HL-60/S4 (cell line): ENCODE results near the gene TAB2.
"Not testable (repeated sequence)": the region's sequence is repeated elsewhere in the genome, so short reads cannot be mapped to it uniquely, and the experiment has no call there.

Experiments used
- in situ Hi-C: fragments of 300-500 bp; cut with MboI; formaldehyde crosslinking; loops from 2 replicates; pipeline ENCODE4 v1.14.3; 2022; ENCODE audit warnings: low sequenced_read_pairs

The TAB2 gene

DNA sequence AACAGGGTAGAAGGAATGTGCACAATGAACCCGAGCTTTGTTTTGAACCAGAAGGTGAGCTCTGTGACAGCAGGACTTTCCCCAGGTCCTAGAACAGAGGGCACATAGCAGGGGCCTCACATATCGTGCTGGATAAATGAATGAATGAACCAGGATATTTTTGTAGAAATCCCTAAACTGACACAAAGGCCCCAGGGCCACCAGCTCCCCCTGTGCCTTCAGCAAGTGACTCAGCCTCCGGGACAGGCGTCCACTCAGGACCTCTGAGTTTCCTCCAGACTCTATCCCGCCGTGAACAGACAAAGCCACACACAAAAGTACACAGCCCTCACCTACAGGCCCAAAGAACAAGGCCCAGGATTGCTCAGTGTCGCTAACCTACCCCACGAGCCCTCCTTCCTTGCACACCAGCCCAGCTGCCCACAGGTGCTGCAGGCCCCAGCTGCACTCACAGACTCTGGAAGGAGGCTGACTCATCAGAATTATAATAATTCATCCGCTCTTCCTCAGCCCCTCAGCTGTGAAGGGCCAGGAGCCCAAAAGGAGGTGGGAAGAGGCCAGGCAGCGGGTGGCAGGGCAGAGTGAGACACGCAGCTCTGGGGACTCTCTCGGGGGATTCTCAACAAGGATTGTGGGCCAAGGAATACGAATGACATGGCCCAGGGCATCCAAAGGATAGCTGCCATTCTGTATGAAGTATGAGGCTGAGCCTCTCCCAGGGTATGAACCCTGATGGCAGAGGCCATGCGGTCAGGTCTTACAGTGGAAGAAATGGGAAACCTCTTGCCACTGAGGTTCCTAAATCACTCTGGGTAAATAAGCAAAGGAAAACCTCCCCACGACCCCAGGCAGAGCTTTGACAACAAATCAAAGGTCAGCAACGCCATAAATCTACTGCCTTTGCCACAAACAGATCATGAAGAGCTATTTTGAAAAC lies 123.5 kb downstream of the TAB2 start:
- in situ Hi-C loops, result no loop called here

DNA sequence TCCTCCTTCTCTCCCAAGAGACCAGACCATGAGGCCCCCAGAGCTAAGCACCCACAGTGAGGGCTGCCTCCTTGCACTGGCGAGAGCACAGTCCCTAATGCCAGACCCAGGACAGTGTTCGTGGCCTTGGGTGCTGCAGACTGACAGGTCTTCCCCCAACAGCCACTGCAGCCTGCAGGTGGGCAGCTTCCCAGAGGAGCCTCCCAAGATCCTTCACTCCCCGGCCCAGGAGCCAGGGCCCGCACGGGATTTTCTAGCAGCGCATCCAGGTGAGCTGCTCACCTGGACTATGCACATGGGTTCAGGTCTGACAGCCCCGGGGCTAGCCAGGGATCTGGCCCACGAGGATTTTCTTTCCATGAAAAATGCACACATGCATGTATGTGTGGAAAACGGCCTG lies 124.2 kb downstream of the TAB2 start:
- in situ Hi-C loops, result no loop called here

DNA sequence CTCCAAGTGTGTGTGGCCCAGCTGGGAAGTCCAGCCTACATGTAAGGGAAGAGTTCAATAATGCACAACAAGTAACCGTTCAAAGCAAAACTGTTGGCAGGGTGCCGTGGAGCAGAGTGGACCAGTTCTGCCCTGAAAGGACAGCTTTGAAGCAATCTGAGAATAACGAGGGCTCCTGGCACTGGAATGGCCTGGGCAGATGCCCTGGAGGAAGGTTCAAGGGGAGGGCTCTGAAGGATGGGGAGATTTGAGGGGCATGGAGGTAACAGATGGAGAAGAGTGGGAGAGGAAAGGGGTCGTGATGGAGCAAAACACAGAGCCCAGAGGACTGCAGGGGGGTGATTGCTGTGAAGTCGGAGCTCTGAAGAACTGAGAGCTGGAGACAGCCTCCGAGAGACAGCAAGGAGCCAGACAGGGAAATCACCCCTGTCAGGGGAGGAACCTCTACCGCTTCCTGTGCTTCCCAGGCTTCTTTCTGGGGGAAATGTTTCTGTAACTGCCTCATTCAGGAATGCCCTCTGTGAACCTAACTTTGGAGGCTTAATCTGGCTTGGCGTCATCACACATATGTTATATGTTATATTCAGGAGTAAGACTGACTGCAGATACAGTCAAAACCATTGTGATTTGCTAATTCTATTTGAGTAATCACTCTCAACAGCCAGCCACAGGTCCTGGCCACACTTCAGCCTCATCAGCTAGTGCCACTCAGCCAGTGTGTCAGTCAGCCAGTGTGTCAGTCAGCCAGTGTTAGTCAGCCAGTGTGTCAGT lies 126.1 kb downstream of the TAB2 start:
- in situ Hi-C loops, result no loop called here

DNA sequence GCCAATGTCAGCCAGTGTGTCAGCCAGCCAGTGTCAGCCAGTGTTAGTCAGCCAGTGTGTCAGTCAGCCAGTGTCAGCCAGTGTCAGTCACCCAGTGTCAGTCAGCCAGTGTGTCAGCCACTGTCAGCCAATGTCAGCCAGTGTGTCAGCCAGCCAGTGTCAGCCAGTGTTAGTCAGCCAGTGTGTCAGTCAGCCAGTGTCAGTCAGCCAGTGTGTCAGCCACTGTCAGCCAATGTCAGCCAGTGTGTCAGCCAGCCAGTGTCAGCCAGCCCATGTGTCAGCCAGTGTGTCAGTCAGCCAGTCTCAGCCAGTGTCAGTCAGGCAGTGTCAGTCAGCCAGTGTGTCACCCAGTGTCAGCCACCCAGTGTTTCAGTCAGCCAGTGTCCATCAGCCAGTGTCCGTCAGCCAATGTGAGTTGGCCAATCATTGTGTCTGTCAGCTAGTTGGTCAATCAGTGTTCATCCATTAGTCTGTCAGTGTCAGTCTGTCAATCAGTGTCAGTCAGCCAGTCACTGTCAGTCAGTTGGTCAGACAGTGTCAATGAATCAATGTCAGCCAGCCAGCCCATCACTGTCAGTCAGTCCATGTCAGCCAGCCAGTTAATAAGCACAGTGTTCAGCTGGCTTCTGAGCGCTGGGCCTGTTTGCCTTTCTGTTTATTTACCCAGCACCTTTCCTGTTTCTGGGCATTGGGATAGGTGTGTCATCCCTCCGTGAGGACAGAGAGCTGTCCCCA lies 127.0 kb downstream of the TAB2 start:
- in situ Hi-C loops, result not testable (repeated sequence)

DNA sequence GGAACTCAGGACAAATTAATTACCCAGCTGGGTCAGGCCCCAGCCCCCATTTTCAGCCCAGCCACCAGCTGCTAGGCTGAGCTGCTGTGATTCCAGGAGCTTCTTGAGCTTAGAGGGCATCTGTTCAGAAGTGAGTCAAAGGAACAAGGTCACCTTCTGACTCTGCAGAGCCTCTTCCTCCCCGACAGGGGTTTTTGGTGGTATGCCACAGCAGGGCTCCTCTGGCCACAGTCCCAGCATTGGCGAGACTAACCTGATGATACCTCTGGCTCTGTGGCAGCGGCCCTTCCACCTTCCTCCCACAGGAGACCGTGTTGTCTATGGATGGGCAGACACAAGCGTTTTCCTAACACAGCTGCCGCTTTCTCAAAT lies 127.6 kb downstream of the TAB2 start:
- in situ Hi-C loops, result no loop called here

DNA sequence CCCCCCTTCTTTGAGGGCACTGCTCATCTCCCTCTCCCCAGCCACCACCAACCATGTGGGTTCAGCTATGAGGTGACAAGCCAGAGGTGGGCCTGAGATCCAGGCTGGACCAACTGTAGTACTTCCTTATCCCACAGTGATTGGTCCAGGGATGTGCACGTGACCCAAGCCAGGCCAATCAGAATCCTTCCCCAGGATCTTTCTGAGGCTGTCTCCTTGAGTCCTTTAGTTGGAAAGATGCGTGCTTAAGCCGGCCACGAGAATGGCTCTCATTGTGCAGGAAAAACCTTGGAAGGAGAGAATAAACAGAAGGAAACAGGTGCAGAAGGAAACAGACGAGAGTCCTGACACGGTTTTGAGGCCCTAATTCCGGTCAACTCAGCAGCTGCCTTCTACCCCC lies 128.1 kb downstream of the TAB2 start:
- in situ Hi-C loops, result no loop called here

DNA sequence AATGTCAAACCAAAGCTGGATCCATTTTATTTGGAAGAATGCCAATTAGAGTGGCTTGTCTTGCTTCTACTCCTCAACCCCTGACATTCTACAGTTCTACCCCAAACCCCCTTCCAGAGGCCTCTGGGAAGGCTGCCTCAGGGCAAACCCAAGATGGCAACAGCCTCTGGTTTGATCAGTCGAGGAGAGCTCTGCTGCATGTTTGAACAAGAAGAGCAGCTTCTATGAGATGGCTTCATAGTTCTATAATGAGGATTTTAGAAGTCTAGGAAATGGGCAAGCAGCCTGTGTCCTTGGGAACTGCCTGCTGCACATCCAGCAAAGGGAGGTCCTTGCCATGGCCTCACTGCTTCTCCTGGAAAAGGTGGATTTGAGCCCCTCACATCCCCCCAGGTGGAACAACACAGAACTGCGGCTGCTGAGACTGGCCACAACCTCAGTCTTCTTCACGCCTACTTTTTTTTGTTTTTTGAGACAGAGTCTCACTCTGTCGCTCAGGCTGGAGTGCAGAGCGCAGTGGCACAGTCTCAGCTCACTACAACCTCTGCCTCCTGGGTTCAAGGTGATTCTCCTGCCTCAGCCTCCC lies 129.4 kb downstream of the TAB2 start:
- in situ Hi-C loops, result no loop called here

DNA sequence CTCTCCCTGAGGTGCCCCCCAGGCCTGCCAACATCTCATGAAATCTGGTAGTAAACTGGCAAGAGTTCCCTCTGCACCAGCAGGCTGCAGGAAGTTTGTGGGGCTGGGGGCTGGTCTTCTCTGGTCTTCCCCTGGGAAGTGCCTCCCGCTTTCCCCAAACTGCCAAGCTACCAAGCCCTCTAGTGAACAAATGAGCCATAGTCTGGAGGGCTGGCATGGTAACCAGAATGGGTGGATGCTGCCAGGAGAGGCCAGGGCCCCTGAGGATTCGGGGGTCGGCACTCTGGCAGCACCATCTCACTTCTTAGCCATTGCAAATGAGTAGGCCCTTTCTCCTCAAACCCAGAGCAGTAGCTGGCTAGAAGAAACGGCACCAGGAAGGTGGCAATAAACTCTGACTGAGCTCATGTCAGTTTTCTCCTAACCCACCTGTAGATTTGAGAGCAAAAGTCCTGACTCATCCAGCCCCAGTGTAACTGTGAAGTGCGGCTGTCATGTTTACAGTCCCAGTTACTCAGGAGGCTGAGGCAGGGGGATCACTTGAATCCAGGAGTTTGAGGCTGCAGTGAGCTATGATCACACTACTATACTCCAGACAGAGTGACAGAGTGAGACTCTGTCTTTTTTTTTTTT lies 131.4 kb downstream of the TAB2 start:
- in situ Hi-C loops, result no loop called here

DNA sequence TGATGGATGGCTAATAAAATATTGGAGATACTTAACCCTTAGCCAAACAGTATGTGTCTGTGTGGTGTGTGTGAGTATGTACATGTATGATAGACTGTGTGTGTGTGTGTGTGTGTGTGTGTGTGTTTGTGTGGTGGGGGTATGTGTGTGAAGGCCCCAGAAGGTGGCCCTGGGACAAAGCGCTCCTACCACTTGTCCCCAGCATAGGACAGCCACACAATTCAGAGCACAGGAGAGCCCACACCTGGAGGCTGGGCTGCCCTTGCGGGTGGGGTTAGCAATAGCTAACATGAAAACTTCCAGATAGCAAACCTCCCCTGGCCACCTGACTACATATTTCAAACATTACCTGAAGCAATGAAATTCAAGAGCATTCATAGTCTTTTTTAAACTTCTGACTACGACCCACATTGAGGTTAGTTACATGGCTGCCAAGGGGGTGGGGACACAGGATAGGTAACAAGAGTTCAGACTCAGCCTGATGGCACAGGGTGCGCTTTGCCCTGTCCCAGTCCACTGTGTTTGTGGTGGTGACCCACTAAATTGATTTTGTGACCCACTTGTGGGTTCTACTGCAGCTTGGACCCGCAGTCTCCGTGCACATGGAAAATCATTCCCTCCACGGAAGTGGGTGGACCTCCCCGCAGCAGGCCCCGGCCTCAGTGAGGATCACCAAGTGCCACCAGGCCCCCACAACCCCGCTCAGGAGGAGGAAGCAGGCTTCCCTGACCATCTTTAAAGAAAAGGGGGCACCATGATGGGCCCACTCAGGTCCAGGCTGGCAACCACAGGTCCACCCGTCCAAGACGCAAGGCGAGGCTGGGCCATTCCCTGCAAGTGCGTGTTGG lies 132.5 kb downstream of the TAB2 start:
- in situ Hi-C loops, result no loop called here

DNA sequence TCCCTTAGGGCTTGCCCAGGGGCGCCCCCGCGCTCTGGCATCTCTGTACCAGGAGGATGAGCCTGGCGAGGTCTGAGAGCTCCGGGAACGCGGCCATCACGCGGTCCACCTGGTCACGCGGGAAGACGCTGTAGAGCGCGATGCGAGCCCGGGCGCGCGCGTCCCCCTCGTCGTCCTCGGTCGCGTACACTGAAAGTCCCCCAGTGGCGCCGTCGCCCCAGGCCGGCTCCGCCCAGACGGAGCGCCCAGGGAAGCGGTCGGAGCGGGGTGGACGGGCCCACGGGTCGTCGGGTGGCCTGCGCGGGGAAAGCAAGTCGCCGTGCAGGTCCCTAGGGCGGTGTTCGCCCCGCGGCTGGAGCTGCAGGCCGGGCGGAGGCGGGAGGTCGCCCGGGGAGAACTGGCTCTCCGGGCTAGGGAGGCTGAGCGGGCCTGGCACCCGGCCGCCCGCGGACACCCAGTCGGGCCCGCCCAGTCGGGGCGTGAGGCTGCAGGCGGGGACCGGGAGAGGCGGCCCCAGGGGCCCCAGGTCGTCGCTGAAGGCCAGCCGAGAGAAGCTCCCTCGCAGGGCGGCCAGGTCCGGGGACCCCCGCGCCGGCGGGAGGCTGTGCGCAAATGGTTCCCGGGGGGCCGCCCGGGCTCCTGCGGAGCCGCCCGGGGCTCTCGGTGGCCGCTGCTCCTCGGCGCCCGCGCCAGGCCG lies 133.3 kb downstream of the TAB2 start:
- in situ Hi-C loops, result no loop called here

DNA sequence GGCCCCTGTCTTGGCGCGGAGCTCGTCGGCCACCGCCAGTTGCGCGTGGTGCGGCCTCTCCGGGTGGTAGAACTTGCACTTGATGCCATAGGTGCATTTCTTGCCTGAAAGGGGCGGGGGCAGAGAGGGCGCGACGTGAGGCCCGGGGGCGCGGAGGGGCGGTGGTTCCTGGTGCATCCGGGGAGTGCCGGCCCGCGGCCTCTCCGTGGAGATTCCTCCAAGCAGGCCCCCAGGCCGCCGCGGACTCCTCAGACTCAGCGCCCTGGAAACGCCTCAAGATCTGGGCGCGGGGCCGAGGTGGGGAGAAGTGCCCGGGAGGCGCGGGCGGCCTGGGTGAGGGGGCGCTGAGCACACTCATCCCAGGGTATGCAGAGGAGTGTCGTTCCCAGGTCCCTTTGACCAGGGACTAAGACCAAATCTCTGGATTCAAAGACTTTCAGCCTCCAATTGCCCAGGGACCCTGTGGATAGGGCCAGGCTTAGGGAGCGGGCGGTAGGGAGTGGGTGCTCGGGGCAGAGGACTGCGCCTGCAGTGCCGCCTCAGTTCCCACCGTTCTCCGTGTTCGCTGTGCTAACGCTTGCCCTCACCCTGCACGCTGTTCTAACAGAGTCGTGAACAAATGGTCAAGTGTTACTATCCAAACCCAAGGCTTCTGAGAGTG lies 134.0 kb downstream of the TAB2 start:
- in situ Hi-C loops, result no loop called here

DNA sequence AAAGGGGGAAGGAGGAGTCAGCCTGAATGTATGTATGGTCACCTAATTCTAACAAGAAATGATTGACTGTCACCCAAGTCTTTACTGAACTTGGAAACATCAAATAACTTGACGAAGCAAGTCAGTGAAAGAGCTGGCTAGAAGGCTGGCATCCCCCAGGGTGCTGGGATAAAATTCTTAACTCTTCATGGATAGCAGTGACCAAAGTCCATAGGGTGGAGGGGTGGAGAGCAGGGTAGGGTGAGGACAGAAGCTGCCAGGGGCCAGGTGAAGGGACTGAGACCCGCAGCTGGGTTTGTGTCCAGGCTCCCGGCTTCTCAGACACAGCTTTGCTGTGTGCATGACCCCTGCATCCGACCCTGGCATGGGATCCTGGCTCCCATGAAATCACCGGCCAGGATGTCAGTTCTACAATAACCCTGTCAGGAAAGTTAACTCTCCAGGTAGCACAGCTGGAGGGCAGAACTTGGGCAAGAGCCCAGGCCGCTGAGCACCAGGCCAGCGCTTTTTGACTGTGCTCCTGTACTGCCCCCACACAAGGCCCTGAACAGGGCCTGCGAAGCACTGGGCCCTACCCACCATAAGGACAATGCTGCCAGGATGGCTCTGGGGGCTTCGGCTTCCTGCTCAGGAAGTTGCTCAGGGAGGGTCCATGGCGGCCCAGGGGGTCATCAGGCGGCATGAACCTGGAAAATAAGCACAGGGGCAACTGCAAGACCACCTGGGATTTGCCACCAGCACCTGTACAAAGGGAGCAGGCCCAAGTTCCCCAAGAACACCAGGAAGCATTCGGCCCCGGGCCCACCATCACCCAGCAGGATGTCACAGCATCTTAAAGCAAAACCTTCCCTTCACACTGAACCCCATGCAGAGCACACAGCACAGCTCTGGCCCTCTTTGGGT lies 134.8 kb downstream of the TAB2 start:
- in situ Hi-C loops, result no loop called here

DNA sequence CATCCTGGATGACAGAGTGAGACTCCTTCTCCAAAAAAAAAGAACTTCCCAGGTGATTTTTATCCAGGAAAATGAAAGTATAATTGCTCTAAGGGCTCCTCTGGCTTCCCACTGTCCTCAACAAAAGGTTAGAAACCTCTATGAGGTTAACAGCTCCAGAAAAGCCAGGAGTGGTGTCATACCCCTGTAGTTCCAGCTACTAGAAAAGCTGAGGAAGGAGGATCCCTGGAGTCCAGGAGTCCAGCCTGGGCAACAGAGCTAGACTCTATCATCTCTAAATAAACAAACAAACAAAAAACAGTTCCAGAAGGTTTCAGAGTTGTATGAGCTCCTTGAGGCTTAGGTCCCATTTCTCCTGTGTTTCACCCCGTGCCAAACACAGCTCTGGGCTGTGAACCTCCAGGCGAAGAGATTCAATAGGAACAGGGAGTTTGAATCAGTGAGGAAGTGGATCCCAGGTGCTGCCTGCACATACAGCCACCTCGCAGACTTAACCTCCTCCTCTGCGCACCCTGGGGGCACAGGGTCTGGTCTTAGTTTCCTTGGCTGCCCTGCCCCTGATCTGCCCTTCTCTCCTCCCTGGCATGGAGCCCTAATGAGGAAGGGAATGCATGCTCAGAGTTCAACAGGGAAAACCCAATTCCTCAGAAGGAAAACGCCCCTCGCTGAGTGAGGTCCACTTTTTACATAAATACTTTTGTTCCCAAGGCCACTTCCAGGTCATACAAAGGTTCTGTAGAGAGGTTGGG lies 136.3 kb downstream of the TAB2 start:
- in situ Hi-C loops, result no loop called here

DNA sequence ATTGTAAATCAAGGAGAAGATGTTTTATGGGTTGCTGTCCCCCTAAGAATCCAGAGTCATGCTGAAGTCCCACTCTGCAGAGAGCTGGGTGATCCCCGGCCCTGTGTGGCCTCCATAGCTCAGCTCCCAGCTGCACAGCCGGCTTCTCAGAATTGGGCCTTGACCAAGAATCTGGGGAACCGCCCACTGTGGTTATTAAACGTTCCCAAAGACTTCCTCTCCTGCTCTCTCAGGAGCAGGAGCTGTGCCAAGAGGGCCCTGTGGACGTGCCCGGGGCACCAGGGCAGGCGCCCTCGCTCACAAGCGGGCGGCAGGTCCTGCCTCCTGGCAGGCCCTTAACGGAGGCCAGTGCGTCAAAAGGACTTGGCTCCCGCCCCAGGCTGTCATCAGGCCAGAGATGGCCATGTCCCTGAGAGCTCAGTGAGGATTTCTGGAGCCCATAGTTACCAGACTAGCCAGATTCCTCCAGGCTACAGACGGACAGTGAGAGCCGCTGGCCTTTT lies 136.9 kb downstream of the TAB2 start:
- in situ Hi-C loops, result no loop called here

DNA sequence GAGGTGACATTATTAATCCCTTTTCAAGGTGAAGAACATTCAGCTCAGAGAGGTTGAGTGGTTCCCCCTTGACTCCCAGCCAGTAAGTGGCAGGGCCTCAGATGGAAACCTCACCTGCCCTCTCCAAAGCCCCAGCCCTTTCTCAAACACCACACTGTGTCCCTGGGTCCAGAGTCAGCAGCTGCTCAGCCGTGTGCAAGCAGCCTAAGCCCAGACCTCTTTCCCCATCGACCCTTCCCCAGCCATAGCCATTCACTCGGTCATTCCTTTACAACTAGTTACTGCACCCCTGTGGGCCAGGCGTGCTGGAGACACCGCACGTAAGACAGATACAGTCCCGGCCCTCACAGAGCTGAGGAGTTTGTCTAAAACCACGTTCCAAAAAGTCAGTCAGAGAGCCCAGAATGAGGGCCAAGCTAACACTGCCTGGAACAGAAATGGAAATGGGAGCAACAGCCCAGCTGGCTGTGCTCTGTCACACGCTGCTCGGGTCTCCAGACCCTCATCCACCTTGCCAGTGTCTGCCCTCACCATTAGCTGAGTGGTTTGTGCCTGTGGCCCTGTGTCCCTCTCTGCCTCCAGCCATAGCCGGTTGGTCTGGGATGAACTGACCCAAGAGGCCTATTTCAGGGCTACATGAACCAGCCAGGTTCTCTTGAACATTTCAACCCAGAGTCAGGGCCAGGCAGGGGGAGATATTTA lies 137.7 kb downstream of the TAB2 start:
- in situ Hi-C loops, result no loop called here
